H1 (cell line): ENCODE measurements around the gene MXRA8. TPM values are rescaled to one million over a fixed set of nuclear protein-coding genes. Genes with fewer than 3 reads are reported as not detected.

Source experiments
- CHD1 ChIP-seq: IDR thresholded peaks from 2 replicates; pipeline ENCODE4 v1.6.1; 2012; ENCODE audit warnings: low read depth, low read length, improper control_type of control experiment
- SAP30 ChIP-seq: fragments of 300-600 bp; sonication (generic); IDR thresholded peaks from 2 replicates; pipeline ENCODE4 v1.7.1; 2012; ENCODE audit warnings: low read length, moderate library complexity, mild to moderate bottlenecking, inconsistent platforms; ENCODE audit not compliant: insufficient read depth, insufficient replicate concordance
- TAF1 ChIP-seq: IDR thresholded peaks from 2 replicates; pipeline ENCODE4 v1.6.1; 2011; ENCODE audit warnings: mild to moderate bottlenecking, low read depth, low read length
- polyA plus RNA-seq, 7 experiments: library from polyadenylated mRNA; depleted of rRNA in 3 of 7; stranded (reverse) in 5 of 7; unstranded in 2 of 7; fragments of >200 nt in 5 of 7; fragments of 200-250 nt in 2 of 7; gene quantifications; 1 replicate in 5 of 7; 2 replicates in 1 of 7; 4 replicates in 1 of 7; pipeline versions ENCODE4 v1.2.1 to v1.2.3, GENCODE V29; 2011 to 2013; ENCODE audit warnings: missing spikeins in 2 of 7, mixed read lengths in 2 of 7
- total RNA-seq: library from RNA; stranded (reverse); fragmentation: NEBNext Ultra II Directional; extraction: Animal tissue kit (Norgen Biotek cat#: 25700); gene quantifications from 2 replicates; pipeline ENCODE4 v1.2.1, GENCODE V29; 2021
- TF ChIP-seq, protein P1 (sequence below): IDR thresholded peaks from 2 replicates; pipeline ENCODE4 v1.6.1; 2011; ENCODE audit warnings: low read length, improper control_type of control experiment

The MXRA8 gene
- total and polyA plus RNA-seq, 2 of the 8 experiments (the other 6 are each of a cell fraction or from before 2014, with no cell fraction given) = 10.5 to 17.2 TPM

DNA sequence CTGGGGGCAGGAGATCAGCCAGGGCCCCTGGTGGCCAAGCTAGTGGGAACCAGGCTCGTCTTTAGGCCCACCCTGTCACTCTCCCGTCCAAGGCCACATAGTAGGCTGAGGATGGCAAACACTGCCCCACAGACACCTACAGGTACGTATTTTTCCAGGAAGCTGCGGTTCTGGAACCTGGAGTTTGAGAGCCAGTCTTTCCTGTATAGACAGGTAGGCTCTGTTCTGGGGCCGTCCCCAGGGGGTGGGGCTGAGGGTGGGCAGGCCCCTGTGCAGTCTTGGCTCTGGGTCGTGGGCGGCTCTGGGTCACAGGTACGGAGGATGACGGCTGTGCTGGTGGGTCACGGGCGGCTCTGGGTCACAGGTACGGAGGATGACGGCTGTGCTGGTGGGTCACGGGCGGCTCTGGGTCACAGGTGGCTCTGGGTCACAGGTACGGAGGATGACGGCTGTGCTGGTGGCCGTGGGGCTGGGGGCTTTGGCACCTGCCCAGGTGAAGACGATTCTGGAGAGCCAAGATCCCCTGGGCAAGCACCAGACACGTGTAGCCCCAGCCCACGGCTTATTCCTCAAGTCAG is 47.8 kb downstream of the MXRA8 start (continued):
- TF ChIP-seq TAF1 (no peak), CHD1 (no peak), SAP30 (no peak)
- TF ChIP-seq, protein P1, sequence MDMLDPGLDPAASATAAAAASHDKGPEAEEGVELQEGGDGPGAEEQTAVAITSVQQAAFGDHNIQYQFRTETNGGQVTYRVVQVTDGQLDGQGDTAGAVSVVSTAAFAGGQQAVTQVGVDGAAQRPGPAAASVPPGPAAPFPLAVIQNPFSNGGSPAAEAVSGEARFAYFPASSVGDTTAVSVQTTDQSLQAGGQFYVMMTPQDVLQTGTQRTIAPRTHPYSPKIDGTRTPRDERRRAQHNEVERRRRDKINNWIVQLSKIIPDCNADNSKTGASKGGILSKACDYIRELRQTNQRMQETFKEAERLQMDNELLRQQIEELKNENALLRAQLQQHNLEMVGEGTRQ = no peak
